MCF 10A (cell line): Measurements from ENCODE around the gene PNKD. TPM values are rescaled to one million over a fixed set of nuclear protein-coding genes. Genes with fewer than 3 reads are reported as not detected.

Experiments used
- BruUV-seq: library from RNA; stranded (reverse); fragments of 400-500 nt; replicated peaks from 2 replicates; lab custom pipeline; 2021; lab: Mats Ljungman, UMichigan
- CTCF ChIA-PET: fragments of 300-600 bp; sonication (Branson Sonifier 250); formaldehyde crosslinking; extraction: SDS; loops from one replicate; lab custom pipeline; 2021; ENCODE audit warnings: antibody characterized with exemption, inconsistent platforms; lab: Yijun Ruan, JAX
- POLR2A ChIA-PET: fragments of 300-600, 350-650 bp; sonication (Branson Sonifier 250); formaldehyde crosslinking; extraction: SDS; loops from one replicate; lab custom pipeline; 2020; ENCODE audit warnings: antibody characterized with exemption, inconsistent platforms; lab: Yijun Ruan, JAX
- DNase-seq: peaks from one replicate; pipeline ENCODE4 v3.0.0-alpha.2; 2018; ENCODE audit not compliant: unreplicated experiment
- H3K27ac Mint-ChIP-seq: one replicate; pipeline ENCODE4 v1.8.0; 2022; ENCODE audit warnings: mild to moderate bottlenecking, low read depth, mixed read lengths; ENCODE audit not compliant: unreplicated experiment
- H3K27me3 Mint-ChIP-seq: one replicate; pipeline ENCODE4 v1.8.0; 2022; ENCODE audit warnings: mixed read lengths; ENCODE audit not compliant: insufficient read depth, unreplicated experiment
- H3K36me3 Mint-ChIP-seq: one replicate; pipeline ENCODE4 v1.8.0; 2022; ENCODE audit warnings: mild to moderate bottlenecking, moderate library complexity, mixed read lengths; ENCODE audit not compliant: insufficient read depth, unreplicated experiment
- H3K4me1 Mint-ChIP-seq: one replicate; pipeline ENCODE4 v1.8.0; 2022; ENCODE audit warnings: mixed read lengths; ENCODE audit not compliant: insufficient read depth, unreplicated experiment
- H3K4me3 Mint-ChIP-seq: one replicate; pipeline ENCODE4 v1.8.0; 2022; ENCODE audit warnings: mild to moderate bottlenecking, moderate library complexity, mixed read lengths; ENCODE audit not compliant: unreplicated experiment
- H3K9me3 Mint-ChIP-seq: one replicate; pipeline ENCODE4 v1.8.0; 2022; ENCODE audit warnings: mixed read lengths; ENCODE audit not compliant: unreplicated experiment
- CTCF ChIP-seq: fragments of 200-600 bp; IDR thresholded peaks from one replicate; pipeline ENCODE4 v1.8.0; 2022; ENCODE audit warnings: antibody characterized with exemption, mild to moderate bottlenecking; ENCODE audit not compliant: unreplicated experiment
- intact Hi-C: fragments of 100-400 bp; cut with micrococcal nuclease; formaldehyde crosslinking; loops from 2 replicates; pipeline ENCODE4 v1.14.1; 2022
- microRNA-seq: library from miRNA; unstranded; fragments of <30 nt; microRNA quantifications from one replicate; pipeline ENCODE4 v1.2.0, GENCODE V29; 2022
- total RNA-seq: library from RNA; stranded (reverse); gene quantifications from 2 replicates; pipeline ENCODE4 v1.2.3, GENCODE V29; 2022

Gene PNKD
- total RNA-seq, 1 experiment from 2014 or later, result 23.1 TPM

GRCh38 chr2:218395826-218396687, 125.7 kb downstream of the PNKD start:
- H3K36me3 Mint-ChIP-seq, result peaks cover 16% of the 10 kb centered on the region
- peak; percentile 86 for TF ChIP-seq CTCF
- ChIA-PET CTCF (interaction anchor here (0.5 to 6.4 kb wide), 16 partner anchors 8 to 1880 kb away, joined by 3 to 49 read pairs (median 4); partner anchors contain the start of genes AAMP, CATIP and PNKD), POLR2A (interaction anchor here (0.5 to 6.2 kb wide), 16 partner anchors 10 to 601 kb away, joined by 3 to 108 read pairs (median 5); partner anchors contain the start of genes AAMP, ARPC2, BCS1L and CATIP)
- peak overlapping the region; percentile 98 for H3K4me3 Mint-ChIP-seq
- intact Hi-C loops, result loop anchor here (1.0 to 5.0 kb wide), 6 partner anchors 95 to 209 kb away; partner anchors contain the start of genes ARPC2, CNOT9, TMBIM1 and USP37
- no peaks in the 10 kb centered on the region for H3K27me3 Mint-ChIP-seq
- H3K4me1 Mint-ChIP-seq, result peaks cover 12% of the 10 kb centered on the region
- H3K27ac Mint-ChIP-seq, result peak overlapping the region; percentile 90
- DNase-seq, result peak; percentile 95
- BruUV-seq, result no TSS peak
- H3K9me3 Mint-ChIP-seq, result no peaks in the 10 kb centered on the region

Small RNA genes within 50 kb of the gene (microRNA-seq; reads per million reads assigned to microRNA genes)
- gene MIR6513, result 4.2 reads per million, percentile 32 among the genes with 10 or more reads in this experiment
- not detected for gene MIR6810

Other genes with a start within 250 kb of the PNKD start
- gene RUFY4, start 201.3 kb upstream of the PNKD start, total RNA-seq, result not detected in 2 replicates
- not detected in 2 replicates for gene CXCR2, start 144.5 kb upstream of the PNKD start, total RNA-seq
- 0.12 TPM in 1 of 2 replicates, not detected in the other for gene CXCR1, start 103.6 kb upstream of the PNKD start, total RNA-seq
- gene ARPC2, start 53.3 kb upstream of the PNKD start, total RNA-seq, result 196 and 284 TPM in 2 replicates
- gene GPBAR1, start 9.5 kb upstream of the PNKD start, total RNA-seq, result 0.16 TPM in 1 of 2 replicates, not detected in the other
- gene AAMP, start 382 bp upstream of the PNKD start, total RNA-seq, result 95.7 and 98.7 TPM in 2 replicates
- 96.8 and 107 TPM in 2 replicates for gene TMBIM1, start 22.0 kb downstream of the PNKD start, total RNA-seq
- gene CATIP, start 86.3 kb downstream of the PNKD start, total RNA-seq, result not detected in 2 replicates
- gene SLC11A1, start 111.8 kb downstream of the PNKD start, total RNA-seq, result 0.09 and 0.32 TPM in 2 replicates
- gene CTDSP1, start 129.3 kb downstream of the PNKD start, total RNA-seq, result 71.2 and 72.3 TPM in 2 replicates
- not detected in 2 replicates for gene VIL1, start 148.6 kb downstream of the PNKD start, total RNA-seq